Measurements from ENCODE around the gene SMIM9. TPM values are rescaled to one million over a fixed set of nuclear protein-coding genes. Genes with fewer than 3 reads are reported as not detected.
"Not testable (repeated sequence)": the region's sequence is repeated elsewhere in the genome, so short reads cannot be mapped to it uniquely, and the experiment has no call there.

Gene SMIM9
- 1.6 and 2.0 TPM in 2 replicates for polyA plus RNA-seq (2013)

DNA sequence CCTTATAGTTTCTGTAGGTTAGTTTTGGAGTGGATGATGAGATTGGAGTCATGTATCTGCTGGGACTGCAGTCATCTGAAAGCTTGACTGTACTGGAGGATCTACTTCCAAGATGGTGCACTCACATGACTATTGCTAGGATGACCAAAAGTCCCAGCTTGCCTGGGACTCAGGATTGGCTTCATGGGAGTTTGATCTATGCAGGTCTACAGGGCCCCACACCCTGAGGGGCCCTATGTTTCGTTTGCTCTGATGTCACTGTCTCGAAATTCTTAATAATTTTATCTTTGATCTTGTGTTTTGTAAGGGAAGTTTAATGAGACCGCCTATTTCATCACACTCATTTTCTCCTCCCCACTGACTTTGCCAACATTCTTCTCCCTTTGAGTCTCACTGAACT, at the start of gene SMIM9:
Gene SMIM9, minus strand, starts transcription at position 101 of the 400 bp plus-strand sequence. CDS start 3,806 bp downstream, outside the sequence.
- H3K9ac ChIP-seq (ENCODE audit: low read length), result no peak within 1 kb of the TSS
- H2AK5ac ChIP-seq (ENCODE audit: low read length), result no peak within 1 kb of the TSS
- H2BK120ac ChIP-seq (ENCODE audit: insufficient read depth, low read length, poor library complexity), result no peak within 1 kb of the TSS
- H3K4me1 ChIP-seq (ENCODE audit: control insufficient read depth in 1 of 2, insufficient read depth in 2 of 2, low read length in 2 of 2), result no peaks in the 10 kb centered on the region
- no peaks in the 10 kb centered on the region for H3K36me3 ChIP-seq (ENCODE audit: control insufficient read depth in 1 of 2, insufficient read depth in 2 of 2, low read length in 2 of 2)
- H3K4me3 ChIP-seq (ENCODE audit: low read depth, low read length), result no peak within 1 kb of the TSS
- no peak for DNase-seq
- H2AFZ ChIP-seq (ENCODE audit: insufficient read depth, low read length, poor library complexity), result no peak within 1 kb of the TSS
- WGBS (ENCODE audit: extremely low coverage, insufficient coverage, insufficient read length), result no CpG with 5 or more reads among the region's 3 CpGs
- H3K79me2 ChIP-seq (ENCODE audit: control insufficient read depth, insufficient read depth, low read length, poor library complexity), result no peaks in the 10 kb centered on the region
- H3K27ac ChIP-seq (ENCODE audit: low read depth, low read length), result no peak within 1 kb of the TSS
- no peak within 1 kb of the TSS for H4K8ac ChIP-seq (ENCODE audit: low read depth, low read length)
- no peak within 1 kb of the TSS for H4K91ac ChIP-seq (ENCODE audit: low read depth, low read length)
- no peaks in the 10 kb centered on the region for H3K79me1 ChIP-seq (ENCODE audit: low read length)
- no peak within 1 kb of the TSS for H2BK12ac ChIP-seq (ENCODE audit: low read length)
- no peak within 1 kb of the TSS for H3K4ac ChIP-seq (ENCODE audit: low read depth, low read length)
- H2BK5ac ChIP-seq (ENCODE audit: low read depth, low read length, poor library complexity), result no peak within 1 kb of the TSS
- H4K12ac ChIP-seq (ENCODE audit: low read depth, low read length), result no peak within 1 kb of the TSS
- H3K27me3 ChIP-seq (ENCODE audit: insufficient read depth, low read length), result no peaks in the 10 kb centered on the region
- H3K18ac ChIP-seq (ENCODE audit: low read length), result no peak within 1 kb of the TSS
- H3K14ac ChIP-seq (ENCODE audit: low read length), result no peak within 1 kb of the TSS
- H3K23ac ChIP-seq (ENCODE audit: low read length), result no peak within 1 kb of the TSS
- H3K9me3 ChIP-seq (ENCODE audit: insufficient read depth, low read depth, low read length), result no peaks in the 10 kb centered on the region
- H3K4me2 ChIP-seq (ENCODE audit: low read length), result no peak within 1 kb of the TSS

DNA sequence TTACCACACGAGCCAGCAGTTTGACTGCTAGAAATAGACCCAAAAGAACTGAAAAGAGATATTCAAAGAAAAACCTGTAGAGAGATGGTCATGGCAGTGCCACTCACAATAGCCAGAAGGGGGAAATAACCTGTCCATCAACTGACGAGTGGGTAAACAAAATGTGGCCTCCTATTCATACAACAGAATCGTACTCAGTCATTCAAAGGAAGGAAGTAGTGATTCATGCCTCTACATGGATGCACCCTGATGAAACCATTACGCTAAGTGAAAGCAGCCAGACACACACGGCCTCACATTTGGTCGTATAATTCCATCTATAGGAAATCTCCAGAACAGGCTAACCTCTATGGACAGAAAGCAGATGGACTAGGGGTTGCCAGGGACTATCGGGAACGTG, 49.6 kb upstream of the SMIM9 start:
- not testable (repeated sequence) for H3K4me2 ChIP-seq (ENCODE audit: low read length); H3K4me3 ChIP-seq (ENCODE audit: low read depth, low read length); H3K36me3 ChIP-seq (ENCODE audit: control insufficient read depth in 1 of 2, insufficient read depth in 2 of 2, low read length in 2 of 2); H2BK5ac ChIP-seq (ENCODE audit: low read depth, low read length, poor library complexity); H3K9me3 ChIP-seq (ENCODE audit: insufficient read depth, low read depth, low read length); H3K79me2 ChIP-seq (ENCODE audit: control insufficient read depth, insufficient read depth, low read length, poor library complexity); H2AK5ac ChIP-seq (ENCODE audit: low read length); H3K27ac ChIP-seq (ENCODE audit: low read depth, low read length); H2AFZ ChIP-seq (ENCODE audit: insufficient read depth, low read length, poor library complexity); H2BK12ac ChIP-seq (ENCODE audit: low read length); H4K91ac ChIP-seq (ENCODE audit: low read depth, low read length); H4K8ac ChIP-seq (ENCODE audit: low read depth, low read length); H3K27me3 ChIP-seq (ENCODE audit: insufficient read depth, low read length); H3K9ac ChIP-seq (ENCODE audit: low read length); H3K4ac ChIP-seq (ENCODE audit: low read depth, low read length); H3K79me1 ChIP-seq (ENCODE audit: low read length); H3K18ac ChIP-seq (ENCODE audit: low read length); H3K4me1 ChIP-seq (ENCODE audit: control insufficient read depth in 1 of 2, insufficient read depth in 2 of 2, low read length in 2 of 2); DNase-seq; H2BK120ac ChIP-seq (ENCODE audit: insufficient read depth, low read length, poor library complexity); H3K14ac ChIP-seq (ENCODE audit: low read length); H4K12ac ChIP-seq (ENCODE audit: low read depth, low read length); H3K23ac ChIP-seq (ENCODE audit: low read length)
- no CpG with 5 or more reads among the region's 8 CpGs for WGBS (ENCODE audit: extremely low coverage, insufficient coverage, insufficient read length)

DNA sequence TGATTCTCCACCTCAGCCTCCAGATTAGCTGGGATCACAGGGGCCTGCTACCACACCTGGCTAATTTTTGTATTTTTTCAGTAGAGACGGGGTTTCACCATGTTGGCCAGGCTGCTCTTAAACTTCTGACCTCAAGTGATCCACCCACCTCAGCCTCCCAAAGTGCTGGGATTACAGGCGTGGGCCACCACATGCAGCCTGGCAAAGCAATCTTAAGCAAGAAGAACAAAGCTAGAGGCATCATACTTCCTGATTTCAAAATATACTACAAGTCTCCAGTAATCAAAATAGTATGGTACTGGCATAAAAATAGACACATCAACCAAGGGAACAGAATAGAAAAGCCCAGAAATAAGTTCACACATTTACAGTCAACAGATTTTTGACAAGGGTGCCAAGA, 38.9 kb upstream of the SMIM9 start:
- no peak overlapping the region for H3K4me2 ChIP-seq (ENCODE audit: low read length)
- H3K27ac ChIP-seq (ENCODE audit: low read depth, low read length), result no peak overlapping the region
- H3K14ac ChIP-seq (ENCODE audit: low read length), result no peak overlapping the region
- no peak for DNase-seq
- no peak overlapping the region for H3K4ac ChIP-seq (ENCODE audit: low read depth, low read length)
- no peaks in the 10 kb centered on the region for H3K79me1 ChIP-seq (ENCODE audit: low read length)
- no peak overlapping the region for H2AK5ac ChIP-seq (ENCODE audit: low read length)
- H3K4me1 ChIP-seq (ENCODE audit: control insufficient read depth in 1 of 2, insufficient read depth in 2 of 2, low read length in 2 of 2), result no peaks in the 10 kb centered on the region
- H3K18ac ChIP-seq (ENCODE audit: low read length), result no peak overlapping the region
- H4K91ac ChIP-seq (ENCODE audit: low read depth, low read length), result no peak overlapping the region
- no peak overlapping the region for H3K4me3 ChIP-seq (ENCODE audit: low read depth, low read length)
- no peak overlapping the region for H2BK12ac ChIP-seq (ENCODE audit: low read length)
- no peak overlapping the region for H2AFZ ChIP-seq (ENCODE audit: insufficient read depth, low read length, poor library complexity)
- no peaks in the 10 kb centered on the region for H3K36me3 ChIP-seq (ENCODE audit: control insufficient read depth in 1 of 2, insufficient read depth in 2 of 2, low read length in 2 of 2)
- H4K12ac ChIP-seq (ENCODE audit: low read depth, low read length), result no peak overlapping the region
- no CpG with 5 or more reads among the region's 2 CpGs for WGBS (ENCODE audit: extremely low coverage, insufficient coverage, insufficient read length)
- H3K27me3 ChIP-seq (ENCODE audit: insufficient read depth, low read length), result no peaks in the 10 kb centered on the region
- no peak overlapping the region for H3K23ac ChIP-seq (ENCODE audit: low read length)
- H3K79me2 ChIP-seq (ENCODE audit: control insufficient read depth, insufficient read depth, low read length, poor library complexity), result no peaks in the 10 kb centered on the region
- H4K8ac ChIP-seq (ENCODE audit: low read depth, low read length), result no peak overlapping the region
- H2BK120ac ChIP-seq (ENCODE audit: insufficient read depth, low read length, poor library complexity), result no peak overlapping the region
- no peaks in the 10 kb centered on the region for H3K9me3 ChIP-seq (ENCODE audit: insufficient read depth, low read depth, low read length)
- H2BK5ac ChIP-seq (ENCODE audit: low read depth, low read length, poor library complexity), result no peak overlapping the region
- no peak overlapping the region for H3K9ac ChIP-seq (ENCODE audit: low read length)

DNA sequence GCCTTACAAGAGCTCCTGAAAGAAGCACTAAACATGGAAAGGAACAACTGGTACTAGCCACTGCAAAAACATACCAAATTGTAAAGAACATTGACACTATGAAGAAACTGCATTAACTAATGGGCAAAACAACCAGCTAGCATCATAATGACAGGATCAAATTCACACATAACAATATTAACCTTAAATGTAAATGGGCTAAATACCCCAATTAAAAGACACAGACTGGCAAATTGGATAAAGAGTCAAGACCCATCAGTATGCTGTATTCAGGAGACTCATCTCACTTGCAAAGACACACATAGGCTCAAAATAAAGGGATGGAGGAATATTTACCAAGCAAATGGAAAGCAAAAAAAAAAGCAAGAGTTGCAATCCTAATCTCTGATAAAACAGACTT, 34.1 kb upstream of the SMIM9 start:
- H3K27me3 ChIP-seq (ENCODE audit: insufficient read depth, low read length); H3K4ac ChIP-seq (ENCODE audit: low read depth, low read length); DNase-seq; H4K8ac ChIP-seq (ENCODE audit: low read depth, low read length); H2BK120ac ChIP-seq (ENCODE audit: insufficient read depth, low read length, poor library complexity); H3K79me1 ChIP-seq (ENCODE audit: low read length); H2AFZ ChIP-seq (ENCODE audit: insufficient read depth, low read length, poor library complexity); H3K79me2 ChIP-seq (ENCODE audit: control insufficient read depth, insufficient read depth, low read length, poor library complexity); H3K27ac ChIP-seq (ENCODE audit: low read depth, low read length); H3K9ac ChIP-seq (ENCODE audit: low read length); H2BK5ac ChIP-seq (ENCODE audit: low read depth, low read length, poor library complexity); H3K4me1 ChIP-seq (ENCODE audit: control insufficient read depth in 1 of 2, insufficient read depth in 2 of 2, low read length in 2 of 2); H3K4me3 ChIP-seq (ENCODE audit: low read depth, low read length); H4K12ac ChIP-seq (ENCODE audit: low read depth, low read length); H3K4me2 ChIP-seq (ENCODE audit: low read length); H3K36me3 ChIP-seq (ENCODE audit: control insufficient read depth in 1 of 2, insufficient read depth in 2 of 2, low read length in 2 of 2); H2BK12ac ChIP-seq (ENCODE audit: low read length); H2AK5ac ChIP-seq (ENCODE audit: low read length); H3K14ac ChIP-seq (ENCODE audit: low read length); H3K18ac ChIP-seq (ENCODE audit: low read length); H3K23ac ChIP-seq (ENCODE audit: low read length); H4K91ac ChIP-seq (ENCODE audit: low read depth, low read length); H3K9me3 ChIP-seq (ENCODE audit: insufficient read depth, low read depth, low read length): not testable (repeated sequence)

DNA sequence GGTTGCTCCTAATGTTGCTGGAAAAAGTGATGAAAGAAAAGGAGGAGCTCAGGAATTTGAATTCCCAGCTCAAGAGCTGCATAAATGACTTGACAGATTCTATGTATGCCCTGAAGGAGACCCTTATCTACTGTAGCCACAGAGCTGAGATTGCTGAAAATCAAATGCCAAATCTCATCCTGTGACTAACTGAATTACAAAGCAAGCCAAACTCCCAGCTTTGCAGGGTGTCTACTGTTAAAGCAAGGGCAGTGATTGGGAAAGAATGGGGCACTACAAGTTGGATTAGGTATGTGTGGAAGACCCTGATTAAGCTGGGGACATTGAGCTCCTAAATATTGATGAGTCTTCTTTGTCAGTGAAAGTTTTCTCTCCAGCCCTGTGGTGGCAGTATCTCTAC, 20.8 kb upstream of the SMIM9 start:
- no peak overlapping the region for H3K9ac ChIP-seq (ENCODE audit: low read length)
- no peak overlapping the region for H3K14ac ChIP-seq (ENCODE audit: low read length)
- no peak overlapping the region for H3K27ac ChIP-seq (ENCODE audit: low read depth, low read length)
- no peak overlapping the region for H2AK5ac ChIP-seq (ENCODE audit: low read length)
- no peak overlapping the region for H4K12ac ChIP-seq (ENCODE audit: low read depth, low read length)
- no peak overlapping the region for H3K4me2 ChIP-seq (ENCODE audit: low read length)
- no peaks in the 10 kb centered on the region for H3K79me2 ChIP-seq (ENCODE audit: control insufficient read depth, insufficient read depth, low read length, poor library complexity)
- no peak overlapping the region for H4K91ac ChIP-seq (ENCODE audit: low read depth, low read length)
- no peak overlapping the region for H2BK120ac ChIP-seq (ENCODE audit: insufficient read depth, low read length, poor library complexity)
- no peak overlapping the region for H2AFZ ChIP-seq (ENCODE audit: insufficient read depth, low read length, poor library complexity)
- H3K4me1 ChIP-seq (ENCODE audit: control insufficient read depth in 1 of 2, insufficient read depth in 2 of 2, low read length in 2 of 2), result no peaks in the 10 kb centered on the region
- no peaks in the 10 kb centered on the region for H3K79me1 ChIP-seq (ENCODE audit: low read length)
- no peaks in the 10 kb centered on the region for H3K9me3 ChIP-seq (ENCODE audit: insufficient read depth, low read depth, low read length)
- H3K23ac ChIP-seq (ENCODE audit: low read length), result no peak overlapping the region
- no peak overlapping the region for H3K4ac ChIP-seq (ENCODE audit: low read depth, low read length)
- DNase-seq, result no peak
- H3K36me3 ChIP-seq (ENCODE audit: control insufficient read depth in 1 of 2, insufficient read depth in 2 of 2, low read length in 2 of 2), result no peaks in the 10 kb centered on the region
- H3K4me3 ChIP-seq (ENCODE audit: low read depth, low read length), result no peak overlapping the region
- H3K18ac ChIP-seq (ENCODE audit: low read length), result no peak overlapping the region
- H2BK5ac ChIP-seq (ENCODE audit: low read depth, low read length, poor library complexity), result no peak overlapping the region
- no peaks in the 10 kb centered on the region for H3K27me3 ChIP-seq (ENCODE audit: insufficient read depth, low read length)
- H4K8ac ChIP-seq (ENCODE audit: low read depth, low read length), result no peak overlapping the region
- no peak overlapping the region for H2BK12ac ChIP-seq (ENCODE audit: low read length)
